Activated T-cell treated with anti-CD3 and anti-CD28 coated beads for 1 hour (primary cell): ENCODE data around the gene EPB42.
A peak's percentile ranks its signal among the peaks of the same experiment; 100 is the strongest.
"Not testable (repeated sequence)": the region's sequence is repeated elsewhere in the genome, so short reads cannot be mapped to it uniquely, and the experiment has no call there.

Experiments used
- DNase-seq: peaks from one replicate; pipeline ENCODE4 v3.0.0-alpha.2; 2020; ENCODE audit warnings: low read depth

The EPB42 gene

DNA sequence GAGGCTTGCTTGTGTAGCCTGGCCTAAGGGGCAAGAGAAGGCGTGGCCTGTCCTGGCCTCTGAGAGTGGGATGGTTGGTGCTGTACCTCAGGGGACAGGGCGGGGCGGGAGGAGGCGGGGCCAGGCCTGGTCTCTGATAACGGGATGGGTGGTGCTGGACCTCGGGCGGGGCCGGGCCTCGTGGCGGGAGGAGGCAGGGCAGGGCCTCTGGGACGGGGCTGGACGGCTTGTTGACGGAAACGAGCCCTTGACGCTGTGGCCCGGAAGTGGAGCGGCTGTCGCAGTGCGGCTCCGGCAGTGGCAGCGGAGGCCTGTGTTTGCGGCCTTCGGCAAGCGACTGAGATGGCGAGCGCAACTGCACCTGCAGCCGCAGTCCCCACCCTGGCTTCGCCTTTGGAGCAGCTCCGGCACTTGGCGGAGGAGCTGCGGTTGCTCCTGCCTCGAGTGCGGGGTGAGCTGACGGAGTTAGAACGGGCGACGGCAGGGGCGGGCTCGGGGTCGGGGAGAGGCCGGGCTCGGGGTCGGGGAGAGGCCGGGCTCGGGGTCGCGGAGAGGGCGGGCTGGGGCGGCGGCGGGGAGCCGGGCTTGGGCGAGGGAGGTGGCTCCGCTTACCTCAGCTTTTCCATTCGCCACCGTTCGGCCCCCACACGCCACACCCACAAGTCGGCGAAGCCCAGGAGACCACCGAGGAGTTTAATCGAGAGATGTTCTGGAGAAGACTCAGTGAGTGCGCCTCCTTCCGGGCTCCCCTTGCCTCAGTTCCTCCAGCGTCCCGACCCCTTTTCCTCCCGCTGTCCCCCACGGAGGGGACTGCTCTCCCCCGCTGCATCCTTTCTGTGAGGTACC, 35.4 kb downstream of the EPB42 start, which contains the start of gene CCNDBP1:
TSS of gene CCNDBP1 (plus strand) at position 247 of the 846 bp plus-strand sequence. CDS start at position 343, 96 bp downstream.
- DNase-seq, result peak; percentile 74

DNA sequence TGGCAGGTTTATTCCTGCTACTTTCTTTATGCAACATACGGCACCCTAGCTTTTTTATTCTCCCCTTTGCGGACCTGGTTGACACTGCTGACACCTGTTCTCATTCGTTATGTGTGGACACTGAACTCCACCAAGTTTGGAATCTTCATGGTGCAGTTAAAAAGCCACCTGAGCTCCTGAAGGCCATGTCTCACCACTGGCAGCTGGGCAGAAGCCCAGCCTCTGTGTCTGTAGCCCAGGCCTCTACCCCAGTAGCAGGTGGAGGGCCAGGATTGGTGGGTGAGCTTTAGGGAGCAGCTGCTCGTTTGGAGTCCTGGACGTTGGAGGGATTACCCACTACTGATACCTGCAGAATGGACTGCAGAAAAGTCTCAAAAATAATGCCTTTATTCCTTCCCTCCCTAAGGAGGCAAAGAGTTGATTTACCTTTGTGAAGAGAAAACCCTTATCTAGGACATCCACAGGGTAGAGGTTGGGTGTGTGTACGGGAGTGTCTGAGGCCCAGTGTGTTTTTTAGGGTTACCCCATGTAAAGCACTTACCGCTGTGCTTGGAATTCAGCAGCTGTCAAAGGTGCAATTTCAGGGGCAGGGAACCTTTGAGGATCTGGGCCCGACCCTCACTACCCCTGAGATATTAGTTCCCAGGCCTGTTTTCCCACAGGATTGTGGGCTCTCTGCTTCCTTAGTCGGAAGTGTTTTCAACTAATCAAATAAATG, 36.3 kb downstream of the EPB42 start:
- DNase-seq, result no peak

DNA sequence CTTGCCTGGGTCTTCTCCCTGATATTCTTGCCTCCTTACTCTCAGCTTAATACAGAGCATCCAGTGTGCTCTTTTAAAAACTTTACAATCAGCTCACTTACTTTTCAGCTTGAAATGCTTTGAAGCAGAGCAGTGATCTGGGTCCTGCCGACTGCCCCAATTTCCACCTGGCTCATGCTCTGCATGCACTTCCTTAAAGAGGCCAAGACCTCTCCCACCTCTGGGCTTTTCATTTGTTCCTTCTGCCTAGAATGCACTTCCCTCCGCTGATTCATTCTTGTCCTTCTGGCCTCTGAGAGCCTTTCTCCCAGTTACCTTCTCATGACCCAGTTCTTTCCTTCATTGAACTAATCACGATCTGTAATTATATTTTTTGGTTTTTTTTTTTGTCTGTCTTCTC, 37.5 kb downstream of the EPB42 start:
- DNase-seq, result no peak

DNA sequence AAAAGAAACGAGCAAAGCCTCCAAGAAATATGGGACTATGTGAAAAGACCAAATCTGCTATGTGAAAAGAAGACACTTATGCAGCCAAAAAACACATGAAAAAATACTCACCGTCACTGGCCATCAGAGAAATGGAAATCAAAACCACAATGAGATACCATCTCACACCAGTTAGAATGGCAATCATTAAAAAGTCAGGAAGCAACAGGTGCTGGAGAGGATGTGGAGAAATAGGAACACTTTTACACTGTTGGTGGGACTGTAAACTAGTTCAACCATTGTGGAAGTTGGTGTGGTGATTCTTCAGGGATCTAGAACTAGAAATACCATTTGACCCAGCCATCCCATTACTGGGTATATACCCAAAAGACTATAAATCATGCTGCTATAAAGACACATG, 43.7 kb downstream of the EPB42 start:
- DNase-seq, result not testable (repeated sequence)

DNA sequence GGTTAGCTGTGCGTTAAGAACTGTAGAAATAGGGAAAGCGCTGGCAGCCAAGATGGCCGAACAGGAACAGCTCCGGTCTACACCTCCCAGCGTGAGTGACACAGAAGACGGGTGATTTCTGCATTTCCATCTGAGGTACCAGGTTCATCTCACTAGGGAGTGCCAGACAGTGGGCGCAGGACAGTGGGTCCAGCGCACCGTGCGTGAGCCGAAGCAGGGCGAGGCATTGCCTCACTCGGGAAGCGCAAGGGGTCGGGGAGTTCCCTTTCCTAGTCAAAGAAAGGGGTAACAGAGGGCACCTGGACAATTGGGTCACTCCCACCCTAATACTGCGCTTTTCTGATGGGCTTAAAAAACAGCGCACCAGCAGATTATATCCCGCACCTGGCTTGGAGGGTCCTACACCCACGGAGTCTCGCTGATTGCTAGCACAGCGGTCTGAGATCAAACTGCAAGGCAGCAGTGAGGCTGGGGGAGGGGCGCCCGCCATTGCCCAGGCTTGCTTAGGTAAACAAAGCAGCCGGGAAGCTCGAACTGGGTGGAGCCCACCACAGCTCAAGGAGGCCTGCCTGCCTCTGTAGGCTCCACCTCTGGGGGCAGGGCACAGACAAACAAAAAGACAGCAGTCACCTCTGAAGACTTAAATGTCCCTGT, 45.0 kb downstream of the EPB42 start:
- not testable (repeated sequence) for DNase-seq

DNA sequence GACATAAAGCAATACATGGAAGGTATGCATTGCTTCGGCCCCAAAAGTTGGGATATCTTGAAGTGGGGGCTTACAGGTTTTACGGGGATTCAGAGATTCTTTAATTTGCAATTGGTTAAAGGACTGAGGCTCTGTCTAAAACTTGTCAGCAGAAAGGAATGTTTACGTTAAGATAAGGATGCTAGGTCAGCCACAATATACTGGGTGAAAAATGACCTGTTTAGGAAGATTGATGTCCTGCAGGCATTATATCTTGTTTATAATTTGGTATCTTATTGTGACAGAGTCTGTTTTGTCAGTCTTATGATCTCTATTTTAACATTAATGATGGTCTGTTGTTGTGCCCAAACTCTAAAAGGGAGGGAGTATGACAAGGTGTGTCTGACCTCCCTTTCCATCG, 50.9 kb downstream of the EPB42 start:
- no peak for DNase-seq

DNA sequence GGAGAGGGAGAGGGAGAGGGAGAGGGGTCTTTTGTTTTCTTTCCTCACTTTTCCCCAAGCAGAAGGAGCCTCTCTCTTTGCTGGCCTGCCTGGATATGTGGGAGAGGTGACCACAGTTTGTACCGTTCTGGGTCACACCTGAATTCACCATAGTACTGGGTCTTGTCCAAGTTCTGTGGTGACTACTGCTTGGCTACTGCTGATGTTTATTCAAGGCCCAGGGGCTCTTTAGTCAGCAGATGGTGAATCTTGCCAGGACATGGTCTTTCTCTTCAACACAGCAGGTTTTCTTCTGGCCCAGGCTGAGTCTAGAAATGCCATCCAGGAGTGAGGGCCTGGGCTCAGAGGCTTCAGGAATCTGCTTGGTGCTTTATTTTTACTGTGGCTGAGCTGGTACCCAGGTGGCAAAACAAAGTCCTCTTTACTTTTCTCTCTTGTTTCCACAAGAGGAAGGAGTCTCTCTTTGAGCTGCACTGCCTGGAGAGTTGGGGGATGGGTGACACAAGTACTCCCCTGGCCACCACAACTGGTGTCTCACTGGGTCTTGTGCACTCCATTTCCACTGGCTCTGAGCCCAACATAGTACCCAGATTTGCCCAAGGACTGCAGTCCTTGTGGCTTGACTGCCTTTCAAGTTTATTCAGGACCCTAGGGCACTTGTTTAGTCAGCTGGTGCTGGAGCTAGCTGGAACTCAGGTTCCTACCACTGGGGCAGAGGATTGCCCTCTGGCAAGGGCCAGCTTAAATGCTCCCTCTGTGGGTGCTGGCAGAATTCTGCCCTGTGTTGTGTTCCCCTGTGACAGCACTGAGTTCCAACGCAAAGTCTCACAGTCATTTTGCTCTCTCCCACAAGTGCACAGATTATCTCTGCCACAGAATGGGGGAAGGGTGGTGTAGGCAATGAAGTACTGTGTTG, 52.4 kb downstream of the EPB42 start:
- DNase-seq, result no peak

DNA sequence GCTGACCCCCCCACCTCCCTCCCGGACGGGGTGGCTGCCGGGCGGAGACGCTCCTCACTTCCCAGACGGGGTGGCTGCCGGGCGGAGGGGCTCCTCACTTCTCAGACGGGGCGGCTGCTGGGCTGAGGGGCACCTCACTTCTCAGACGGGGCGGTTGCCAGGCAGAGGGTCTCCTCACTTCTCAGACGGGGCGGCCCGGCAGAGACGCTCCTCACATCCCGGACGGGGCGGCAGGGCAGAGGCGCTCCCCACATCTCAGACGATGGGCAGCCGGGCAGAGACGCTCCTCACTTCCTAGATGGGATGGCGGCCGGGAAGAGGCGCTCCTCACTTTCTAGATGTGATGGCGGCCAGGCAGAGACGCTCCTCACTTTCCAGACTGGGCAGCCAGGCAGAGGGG, 53.6 kb downstream of the EPB42 start:
- DNase-seq, result not testable (repeated sequence)

DNA sequence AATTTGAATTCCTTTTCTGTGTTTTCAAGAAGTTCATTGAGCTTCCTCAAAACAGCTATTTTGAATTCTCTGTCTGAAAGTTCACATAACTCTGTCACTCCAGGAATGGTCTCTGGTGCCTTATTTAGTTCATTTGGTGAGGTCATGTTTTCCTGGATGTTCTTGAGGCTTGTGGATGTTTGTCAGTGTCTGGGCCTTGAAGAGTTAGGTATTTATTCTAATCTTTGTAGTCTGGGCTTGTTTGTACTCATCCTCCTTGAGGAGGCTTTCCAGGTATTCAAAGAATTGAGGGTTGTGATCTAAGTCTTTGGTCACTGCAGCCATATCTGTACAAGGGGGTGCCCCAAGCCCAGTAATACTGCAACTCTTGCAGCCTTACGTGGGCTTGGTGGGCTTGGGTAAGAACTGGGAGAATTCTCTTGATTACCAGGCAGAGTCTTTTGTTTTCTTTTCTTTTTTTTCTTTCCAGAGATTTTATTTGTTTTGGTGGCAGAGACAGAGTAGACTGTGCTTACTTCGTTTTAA, 55.0 kb downstream of the EPB42 start:
- DNase-seq, result no peak

DNA sequence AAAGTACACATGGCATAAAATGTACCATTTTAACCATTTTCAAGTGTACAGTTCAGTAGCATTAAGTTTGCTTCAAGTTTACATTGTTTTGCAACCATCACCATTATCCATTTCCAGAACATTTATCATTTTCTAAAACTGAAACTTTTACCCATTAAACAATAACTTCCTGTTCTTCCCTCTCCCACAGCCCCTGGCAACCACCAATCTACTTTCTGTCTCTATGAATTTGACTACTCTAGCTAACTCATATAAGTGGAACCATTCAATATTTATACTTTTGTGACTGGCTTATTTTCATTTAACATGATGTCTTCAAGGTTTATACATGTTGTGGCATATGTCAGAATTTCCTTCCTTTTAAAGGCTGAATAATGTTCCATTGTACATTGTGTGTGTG, 67.5 kb downstream of the EPB42 start:
- DNase-seq, result no peak

DNA sequence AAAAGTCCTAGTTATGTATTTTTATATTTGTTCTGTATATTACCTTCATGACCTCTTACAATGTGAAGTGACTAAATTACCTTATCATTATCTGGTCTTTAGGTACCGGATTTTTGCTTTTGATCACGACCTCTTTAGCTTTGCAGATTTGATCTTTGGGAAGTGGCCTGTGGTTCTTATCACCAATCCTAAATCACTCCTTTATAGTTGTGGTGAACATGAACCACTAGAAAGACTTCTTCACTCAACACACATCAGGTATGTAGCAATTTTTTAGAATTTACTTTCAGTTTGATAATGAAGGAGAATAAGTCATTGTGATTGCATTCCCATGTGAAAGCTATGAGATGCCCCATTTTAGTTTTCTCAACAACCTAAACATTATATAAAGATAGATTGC, 69.1 kb downstream of the EPB42 start:
- no peak for DNase-seq

DNA sequence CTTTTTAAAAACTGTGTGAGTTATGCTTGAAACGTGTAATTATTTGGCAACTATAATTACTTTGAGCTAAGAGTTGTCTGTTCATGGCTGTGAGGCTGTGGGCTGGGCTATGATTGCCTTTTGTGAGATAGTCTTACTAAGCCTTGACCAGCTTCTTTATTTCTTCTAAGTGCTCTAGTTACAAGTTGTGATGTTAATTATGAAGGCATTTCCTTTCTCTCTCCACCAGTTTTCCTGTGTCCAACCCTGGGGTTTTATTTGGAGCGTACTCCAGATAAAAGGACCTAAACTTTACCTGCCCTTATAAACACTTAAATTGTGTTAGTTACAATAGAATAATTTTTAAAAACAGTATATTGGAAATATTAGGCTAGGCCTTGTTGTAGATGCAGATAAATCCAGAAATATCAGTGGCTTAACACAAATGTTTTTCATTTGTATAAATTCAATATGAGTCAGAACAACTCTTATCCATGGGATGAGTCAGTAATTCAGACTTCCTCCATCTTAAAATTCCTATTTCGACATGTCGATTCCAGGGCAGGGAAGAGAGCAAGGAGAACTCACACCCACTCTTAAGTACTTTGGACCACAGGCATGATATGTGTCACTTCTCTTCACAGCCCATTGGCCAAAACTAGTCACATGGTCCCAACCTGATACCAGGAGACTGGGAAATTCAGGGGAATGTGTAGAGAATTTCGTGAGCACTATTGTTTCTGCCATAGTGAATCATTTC, 70.5 kb downstream of the EPB42 start:
- DNase-seq, result no peak
